ENCODE measurements around the gene TMEM132A. TPM values are rescaled to one million over a fixed set of nuclear protein-coding genes. Genes with fewer than 3 reads are reported as not detected.

Gene TMEM132A
- total RNA-seq, 6 experiments from 2014 or later = 0.76 to 4.2 (median 1.7) TPM

- 47% methylated on average over 4 of the region's 9 CpGs for WGBS (ENCODE audit: insufficient coverage, low coverage, low lambda C conversion rate, missing lambda C conversion rate)
- no peak overlapping the region for H3K4me3 ChIP-seq
- ATAC-seq (no peak), DNase-seq (no peak)
- intact Hi-C loops (cut with DNase I) = no loop called here
- H3K27me3 ChIP-seq = no peaks in the 10 kb centered on the region
- no peaks in the 10 kb centered on the region for H3K4me1 ChIP-seq
- no peak for TF ChIP-seq CTCF (IDR thresholded peaks at IDR 0.05)
- TF ChIP-seq POLR2A (IDR thresholded peaks at IDR 0.05) = no peak
- no peak overlapping the region for H3K27ac ChIP-seq
- no peaks in the 10 kb centered on the region for H3K9me3 ChIP-seq
- no peaks in the 10 kb centered on the region for H3K36me3 ChIP-seq
Measured at GRCh38 chr11:60931917-60932316, 7.7 kb downstream of the TMEM132A start.

GRCh38 chr11:60932605-60933356, 8.5 kb downstream of the TMEM132A start:
- intact Hi-C loops (cut with DNase I) = no loop called here
- no peaks in the 10 kb centered on the region for H3K27me3 ChIP-seq
- H3K4me1 ChIP-seq = no peaks in the 10 kb centered on the region
- WGBS (ENCODE audit: insufficient coverage, low coverage, low lambda C conversion rate, missing lambda C conversion rate) = 23% methylated on average over 3 of the region's 5 CpGs
- H3K9me3 ChIP-seq = no peaks in the 10 kb centered on the region
- H3K27ac ChIP-seq = no peak overlapping the region
- H3K36me3 ChIP-seq = no peaks in the 10 kb centered on the region
- DNase-seq (no peak), ATAC-seq (no peak)
- TF ChIP-seq POLR2A (IDR thresholded peaks at IDR 0.05) (no peak), CTCF (IDR thresholded peaks at IDR 0.05) (no peak)
- H3K4me3 ChIP-seq = no peak overlapping the region

GRCh38 chr11:60933416-60934123, 9.3 kb downstream of the TMEM132A start:
- DNase-seq (no peak), ATAC-seq (no peak)
- H3K27ac ChIP-seq = no peak overlapping the region
- H3K36me3 ChIP-seq = no peaks in the 10 kb centered on the region
- no peak for TF ChIP-seq POLR2A (IDR thresholded peaks at IDR 0.05)
- no peak for TF ChIP-seq CTCF (IDR thresholded peaks at IDR 0.05)
- intact Hi-C loops (cut with DNase I) = no loop called here
- H3K9me3 ChIP-seq = no peaks in the 10 kb centered on the region
- 73% methylated on average over 9 of the region's 37 CpGs for WGBS (ENCODE audit: insufficient coverage, low coverage, low lambda C conversion rate, missing lambda C conversion rate)
- no peaks in the 10 kb centered on the region for H3K27me3 ChIP-seq
- H3K4me1 ChIP-seq = no peaks in the 10 kb centered on the region
- H3K4me3 ChIP-seq = no peak overlapping the region

DNA sequence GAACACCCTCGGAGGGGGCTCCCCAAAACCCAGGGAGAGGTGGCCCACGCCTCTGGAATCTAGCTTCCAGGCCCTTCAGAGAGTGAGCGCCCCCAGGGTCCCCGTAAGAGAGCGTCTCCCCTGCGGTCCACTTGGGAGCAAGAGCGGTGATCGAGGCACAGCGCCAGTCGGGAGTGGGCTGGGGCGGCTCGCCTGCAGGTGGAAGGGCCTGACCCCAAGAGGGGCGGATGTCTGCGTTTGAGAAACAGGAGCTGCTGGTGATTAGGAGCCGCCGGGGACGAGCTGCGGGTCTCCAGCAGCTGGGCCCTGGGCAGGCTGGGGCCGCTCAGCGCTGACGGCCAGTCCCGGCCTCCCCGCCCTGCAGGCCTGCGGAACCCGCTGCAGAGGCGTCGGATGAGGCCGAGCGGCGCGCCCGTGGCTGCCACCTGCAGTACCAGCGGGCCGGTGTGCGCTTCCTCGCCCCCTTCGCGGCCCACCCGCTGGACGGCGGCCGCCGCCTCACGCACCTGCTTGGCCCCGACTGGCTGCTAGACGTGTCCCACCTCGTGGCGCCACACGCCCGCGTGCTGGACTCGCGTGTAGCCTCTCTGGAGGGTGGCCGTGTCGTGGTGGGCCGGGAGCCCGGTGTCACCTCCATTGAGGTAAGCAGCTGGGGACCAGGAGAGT, 10.0 kb downstream of the TMEM132A start:
- H3K36me3 ChIP-seq = no peaks in the 10 kb centered on the region
- no peak overlapping the region for H3K4me3 ChIP-seq
- H3K9me3 ChIP-seq = no peaks in the 10 kb centered on the region
- H3K27me3 ChIP-seq = no peaks in the 10 kb centered on the region
- intact Hi-C loops (cut with DNase I) = no loop called here
- 78% methylated on average over 9 of the region's 57 CpGs for WGBS (ENCODE audit: insufficient coverage, low coverage, low lambda C conversion rate, missing lambda C conversion rate)
- no peaks in the 10 kb centered on the region for H3K4me1 ChIP-seq
- H3K27ac ChIP-seq = no peak overlapping the region
- TF ChIP-seq CTCF (IDR thresholded peaks at IDR 0.05) = no peak
- no peak for TF ChIP-seq POLR2A (IDR thresholded peaks at IDR 0.05)
- ATAC-seq (no peak), DNase-seq (no peak)
